Measurements from ENCODE around the gene BHLHA15. TPM values are rescaled to one million over a fixed set of nuclear protein-coding genes. Genes with fewer than 3 reads are reported as not detected.

BHLHA15 gene
- total and polyA plus RNA-seq, 2 of the 8 experiments (the other 6 are each of a cell fraction or from before 2014, with no cell fraction given): 1.1 to 2.7 TPM

GRCh38 chr7:98171449-98171848 is 39.8 kb upstream of the BHLHA15 start (continued):
- no peak for TF ChIP-seq RNF2 (IDR thresholded peaks at IDR 0.05; ENCODE audit: borderline replicate concordance, low read depth, low read length, missing control alignments, poor library complexity, severe bottlenecking)
- no peak for TF ChIP-seq HDAC2 (IDR thresholded peaks at IDR 0.05; ENCODE audit: borderline replicate concordance in 1 of 2, low read depth in 2 of 2, low read length in 2 of 2)
- no peak for TF ChIP-seq SIN3A (conservative IDR thresholded peaks at IDR 0.05 in 1 of 2, IDR thresholded peaks at IDR 0.05 in 1 of 2; ENCODE audit: low read depth in 1 of 2, low read length in 2 of 2)

Measured in H1 (cell line).